ENCODE data around the gene BCL2L1.
A peak's percentile ranks its signal among the peaks of the same experiment; 100 is the strongest.

Gene BCL2L1

GRCh38 chr20:31691646-31692275, 30.9 kb downstream of the BCL2L1 start:
- no peak for DNase-seq (ENCODE audit: low read depth in 3 of 3)

GRCh38 chr20:31690124-31690666, 32.5 kb downstream of the BCL2L1 start:
- no peak for DNase-seq (ENCODE audit: low read depth in 3 of 3)

GRCh38 chr20:31689141-31689540, 33.5 kb downstream of the BCL2L1 start:
- no peak for DNase-seq (ENCODE audit: low read depth in 3 of 3)

DNA sequence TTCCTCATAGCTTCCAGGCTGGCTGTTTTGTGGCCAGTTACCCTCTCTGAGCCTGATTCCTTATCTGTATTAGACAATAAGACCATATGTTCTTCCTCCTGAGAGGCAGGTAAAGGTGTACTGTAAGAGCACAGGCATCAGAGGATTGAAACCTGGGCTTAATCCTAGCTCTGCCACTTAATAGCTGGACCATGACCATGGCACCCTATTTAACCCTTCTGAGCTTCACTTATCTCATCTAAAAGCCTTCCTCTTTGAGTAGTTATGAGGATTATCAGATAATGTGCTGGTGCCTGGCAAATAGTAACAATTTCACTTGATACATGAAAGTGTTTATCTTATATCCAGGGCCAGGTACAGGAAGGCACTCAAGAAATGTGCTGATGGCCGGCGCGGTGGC, 34.9 kb downstream of the BCL2L1 start:
- DNase-seq (ENCODE audit: low read depth in 3 of 3) = no peak

DNA sequence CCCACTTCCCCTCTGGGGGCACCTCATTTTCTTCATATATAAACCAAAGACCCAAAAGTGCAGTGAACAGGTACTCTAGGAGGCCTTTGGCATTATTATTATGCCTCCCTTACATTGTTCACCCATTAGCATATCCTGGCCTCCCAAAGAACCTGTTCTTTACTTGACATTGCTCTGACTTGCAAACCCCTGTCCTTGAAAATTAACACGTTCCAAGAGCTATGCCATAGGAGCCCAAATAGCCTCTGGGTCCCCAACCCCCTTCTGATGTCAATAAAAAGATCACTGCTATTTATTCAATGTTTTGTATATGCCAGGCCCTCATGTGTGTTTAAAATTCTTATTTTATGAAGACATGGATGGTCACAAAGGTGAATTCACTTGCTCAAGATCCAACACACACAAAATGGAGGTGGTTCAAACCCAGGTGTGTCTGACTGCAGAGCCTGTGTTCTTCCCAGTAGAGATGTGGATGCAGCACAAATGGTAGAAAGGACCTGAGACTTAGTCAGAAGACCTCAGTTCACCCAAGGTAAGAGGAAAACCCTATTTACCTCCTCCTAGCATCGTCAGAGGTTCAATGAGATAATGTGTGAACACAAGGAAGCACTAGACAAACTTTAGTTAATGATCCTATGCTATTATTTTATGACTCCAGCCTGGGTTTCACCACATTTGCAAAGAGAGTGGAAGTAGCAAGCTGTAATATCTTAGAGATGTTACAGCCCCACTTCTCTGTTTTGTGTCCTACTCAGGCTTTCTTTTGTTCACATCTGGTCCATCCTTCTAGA, 36.6 kb downstream of the BCL2L1 start:
- no peak for DNase-seq (ENCODE audit: low read depth in 3 of 3)

- no peak for DNase-seq (ENCODE audit: low read depth in 3 of 3)
Measured at GRCh38 chr20:31684153-31685015, 38.3 kb downstream of the BCL2L1 start.

DNA sequence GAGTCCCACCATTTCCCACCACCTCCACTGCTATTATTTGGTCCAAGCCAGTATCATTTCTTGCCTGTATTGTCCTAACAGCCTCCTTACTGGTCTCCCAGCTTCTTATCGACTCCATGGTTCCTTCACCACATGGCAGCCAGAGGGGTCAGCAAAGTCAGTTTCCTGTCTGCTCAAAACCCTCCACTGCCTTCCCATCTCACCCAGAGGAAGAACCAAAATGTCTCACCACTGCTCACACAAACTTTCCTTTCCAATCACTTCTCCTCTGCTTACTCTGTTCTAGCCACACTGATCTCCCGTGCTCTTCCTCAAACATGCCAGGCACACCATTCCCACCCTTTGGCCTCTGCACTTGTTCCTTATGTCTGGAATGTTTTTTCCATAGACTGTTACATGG, 39.7 kb downstream of the BCL2L1 start:
- no peak for DNase-seq (ENCODE audit: low read depth in 3 of 3)

DNA sequence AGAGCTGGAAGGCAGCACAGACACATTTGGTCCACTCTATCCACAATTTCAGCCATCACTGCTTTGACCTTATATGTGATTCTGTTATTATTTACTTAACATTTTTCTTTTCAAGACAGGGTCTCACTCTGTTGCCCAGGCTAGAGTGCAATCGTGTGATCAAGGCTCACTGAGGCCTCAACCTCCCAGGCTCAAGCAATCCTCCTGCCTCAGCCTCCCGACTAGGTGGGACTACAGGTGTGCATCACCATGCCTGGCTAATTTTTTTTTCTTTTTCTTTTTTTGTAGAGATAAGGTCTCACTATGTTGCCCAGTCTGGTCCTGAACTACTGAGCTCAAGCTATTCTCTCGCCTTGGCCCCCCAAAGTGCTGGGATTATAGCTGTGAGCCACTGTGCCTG, 40.3 kb downstream of the BCL2L1 start:
- DNase-seq (ENCODE audit: low read depth in 3 of 3) = no peak

DNA sequence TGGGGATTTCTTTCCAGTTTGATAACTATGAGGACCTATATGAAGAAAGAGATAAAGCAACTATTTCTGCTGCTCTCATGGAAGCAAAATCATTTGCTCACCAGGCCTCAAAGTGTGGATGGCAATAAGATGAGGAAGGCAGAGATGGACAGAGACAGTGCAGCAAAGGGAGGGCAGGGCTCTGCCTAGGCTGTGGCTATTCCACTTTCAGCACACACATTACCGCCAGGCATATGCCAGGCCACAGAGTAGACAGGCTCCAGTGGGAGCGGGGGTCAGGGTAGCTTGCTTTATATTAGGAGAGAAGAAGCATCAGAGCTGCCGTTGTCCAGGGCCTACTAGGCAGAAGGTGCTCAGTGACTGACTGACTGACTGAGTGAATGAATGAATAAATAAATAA, 40.9 kb downstream of the BCL2L1 start:
- DNase-seq (ENCODE audit: low read depth in 3 of 3) = no peak

GRCh38 chr20:31681128-31681727, 41.4 kb downstream of the BCL2L1 start:
- DNase-seq (ENCODE audit: low read depth in 3 of 3) = no peak

DNA sequence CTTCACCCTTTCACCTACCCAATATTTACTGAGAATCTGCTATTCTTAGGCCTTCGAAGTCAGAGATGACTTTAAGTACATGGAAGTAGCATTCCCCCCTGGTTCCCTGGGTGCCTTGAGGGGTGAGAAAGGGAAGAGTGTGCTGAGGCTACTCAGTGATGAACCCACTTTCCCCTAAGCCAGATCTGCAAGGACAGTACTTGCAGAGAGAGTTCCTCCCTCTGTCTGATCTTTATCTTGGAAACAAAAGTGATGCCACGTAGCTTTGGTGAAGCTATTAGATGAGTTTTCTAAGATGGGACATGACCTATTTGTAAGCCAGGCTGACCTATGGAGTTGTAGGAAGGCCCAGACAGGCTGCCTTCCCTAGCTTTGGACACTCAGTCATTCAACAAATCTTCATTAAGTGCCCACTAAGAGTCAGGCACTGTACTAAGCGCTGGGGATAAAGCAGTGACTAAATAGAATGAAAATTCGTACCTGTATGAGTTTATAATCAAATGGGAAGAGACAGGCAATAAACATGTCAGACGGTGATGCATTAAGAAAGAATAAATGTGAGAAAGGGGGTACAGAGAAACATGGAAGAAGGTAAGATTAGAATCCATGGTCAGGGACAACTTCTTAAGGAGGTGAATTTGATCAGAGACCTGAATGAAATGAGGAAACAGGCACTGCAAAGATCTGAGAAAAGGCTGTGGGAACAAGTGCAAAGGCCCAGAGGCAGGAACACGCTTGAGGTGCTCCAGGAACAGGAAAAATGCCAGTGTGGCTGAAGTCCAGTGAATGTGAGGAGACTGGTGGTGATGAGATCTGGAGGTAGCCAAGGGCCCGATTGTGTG, 42.2 kb downstream of the BCL2L1 start:
- no peak for DNase-seq (ENCODE audit: low read depth in 3 of 3)

DNA sequence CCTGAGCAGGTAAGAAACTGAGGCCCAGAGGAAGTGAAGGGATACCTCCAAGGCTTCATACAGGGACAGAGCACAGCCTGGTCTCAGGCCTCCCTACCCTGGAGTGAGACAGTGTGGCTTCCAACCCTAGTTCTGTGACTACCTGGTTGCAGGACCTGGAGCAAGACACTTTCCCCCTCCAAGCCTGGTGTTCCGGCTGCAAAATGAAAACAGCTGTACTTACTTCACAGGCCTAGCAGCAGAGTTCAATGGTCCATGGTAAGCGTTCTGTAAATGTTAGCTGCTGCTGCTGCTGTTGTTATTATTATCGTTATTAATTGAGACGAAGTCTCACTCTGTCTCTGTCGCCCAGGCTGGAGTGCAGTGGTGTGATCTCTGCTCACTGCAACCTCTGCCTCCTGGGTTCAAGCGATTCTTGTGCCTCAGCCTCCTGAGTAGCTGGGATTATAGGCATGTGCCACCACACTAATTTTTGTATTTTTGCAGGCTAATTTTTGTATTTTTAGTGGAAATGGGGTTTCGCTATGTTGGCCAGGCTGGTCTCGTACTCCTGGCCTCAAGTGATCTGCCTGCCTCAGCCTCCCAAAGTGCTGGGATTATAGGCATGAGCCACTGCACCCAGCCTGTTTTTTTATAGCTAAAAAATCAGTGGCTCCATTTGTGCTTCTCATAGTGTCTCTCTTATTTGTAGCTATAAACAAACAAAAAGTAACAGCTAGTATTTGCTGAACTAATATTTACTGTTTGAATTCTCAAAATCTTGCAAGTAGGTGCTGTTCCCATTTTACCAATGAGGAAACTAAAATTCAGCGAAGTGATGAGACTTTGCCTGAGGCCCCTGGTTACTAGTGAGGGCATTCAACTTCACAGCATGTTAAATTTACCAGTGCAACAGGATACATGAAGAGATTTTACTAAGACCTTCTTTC, 43.0 kb downstream of the BCL2L1 start:
- DNase-seq (ENCODE audit: low read depth in 3 of 3) = no peak

DNA sequence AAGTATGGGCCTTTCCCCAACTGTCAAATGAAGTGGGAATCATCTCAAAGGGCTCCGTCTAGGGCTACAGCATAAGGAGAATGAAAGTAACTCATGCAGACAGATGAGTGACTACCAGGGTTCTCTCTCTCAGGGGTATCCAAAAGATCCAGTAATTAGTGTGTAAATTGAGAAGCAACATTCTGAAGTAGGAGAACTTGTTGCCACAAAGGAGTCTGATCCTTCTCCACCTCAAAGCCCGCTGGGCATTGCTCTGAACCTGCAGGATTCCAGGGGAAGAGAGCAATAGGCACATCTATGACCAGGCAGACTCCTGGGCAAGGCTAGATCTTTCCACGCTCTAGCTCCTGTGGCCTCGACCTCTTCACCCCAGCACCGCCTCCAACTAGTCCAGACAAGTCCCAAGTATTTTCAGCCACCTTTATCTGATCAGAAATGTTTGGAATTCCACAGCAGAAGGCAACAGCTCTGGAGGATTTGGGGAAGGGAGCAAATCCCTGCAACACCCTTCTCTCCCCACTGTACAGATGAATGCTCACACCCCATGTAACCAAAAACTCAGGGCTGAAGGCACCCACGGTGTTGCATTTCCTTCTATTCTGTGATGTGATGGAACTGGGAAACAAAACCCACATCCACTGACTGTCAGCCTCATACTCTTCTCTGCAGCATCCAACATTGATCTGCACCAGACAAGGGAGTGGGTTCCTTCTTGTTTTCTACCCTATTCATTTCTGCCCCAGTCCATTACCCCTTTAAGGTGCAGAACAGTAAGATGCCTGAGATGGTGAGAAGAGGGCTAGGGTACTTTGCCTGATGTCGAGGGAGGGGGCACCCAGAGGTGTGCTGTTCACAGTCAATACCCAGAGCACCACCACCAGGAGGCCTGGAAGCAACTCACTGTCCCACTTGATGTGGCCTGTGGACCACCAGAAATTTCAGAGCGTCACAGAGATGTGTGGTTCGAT, 44.0 kb downstream of the BCL2L1 start:
- no peak for DNase-seq (ENCODE audit: low read depth in 3 of 3)

DNA sequence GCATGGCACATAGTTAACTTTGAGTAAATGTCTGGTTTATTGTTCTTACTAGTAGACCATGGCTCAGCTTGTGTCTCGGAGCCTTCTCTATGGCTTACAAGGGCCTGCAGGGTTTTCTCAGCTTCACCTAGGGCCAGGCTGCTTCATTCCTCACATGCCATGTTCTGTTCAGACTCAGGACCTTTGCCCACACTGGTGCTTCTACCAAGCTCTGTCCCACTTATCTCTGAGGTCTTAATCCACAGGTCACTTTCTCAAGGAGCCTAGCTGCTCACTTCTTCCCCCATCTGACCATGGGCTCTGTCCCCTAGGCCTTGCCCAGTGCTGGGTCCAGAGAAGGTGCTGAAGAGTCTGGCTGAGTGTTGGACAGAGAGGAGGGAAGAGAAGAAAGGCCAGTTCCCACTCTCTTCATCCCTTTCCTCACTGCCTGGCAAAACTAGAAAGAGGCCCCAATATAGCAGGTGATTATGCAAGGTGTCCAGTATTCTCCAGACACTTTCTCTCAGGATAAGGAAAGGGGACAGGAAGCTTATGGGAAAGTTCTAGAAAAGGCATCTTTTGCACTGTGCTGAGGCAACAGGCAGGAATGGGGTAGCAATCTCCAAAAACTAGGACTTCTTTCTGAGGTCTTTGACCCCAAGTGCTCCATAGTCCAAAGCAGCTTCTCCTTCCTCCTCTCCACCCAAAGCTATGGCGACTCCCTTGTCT, 45.0 kb downstream of the BCL2L1 start:
- no peak for DNase-seq (ENCODE audit: low read depth in 3 of 3)

DNA sequence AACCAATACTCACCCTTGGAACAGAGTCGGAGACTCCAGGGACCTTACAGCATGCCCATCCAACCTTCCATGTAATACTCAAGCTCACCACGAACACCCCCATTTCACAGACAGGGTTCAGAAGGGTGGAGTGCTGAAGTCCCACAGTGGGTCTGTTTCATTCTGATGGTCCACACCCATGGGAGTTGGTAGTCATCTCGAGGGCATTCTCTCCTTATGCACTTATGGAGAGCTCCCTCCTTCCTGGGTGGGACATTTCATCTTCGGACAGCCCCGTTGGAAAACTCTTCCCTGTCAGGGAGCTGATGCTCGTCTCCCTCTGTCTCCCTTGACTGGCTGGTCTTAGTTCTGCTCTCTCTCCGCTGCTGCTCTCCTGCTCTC, 46.1 kb downstream of the BCL2L1 start:
- no peak for DNase-seq (ENCODE audit: low read depth in 3 of 3)

GRCh38 chr20:31675828-31676608, 46.6 kb downstream of the BCL2L1 start:
- DNase-seq (ENCODE audit: low read depth in 3 of 3) = peak; percentile 33 to 55 (median 37)
